NCI-H446 (cell line): ENCODE data around the gene UGT3A2.

Source experiments
- DNase-seq, 2 experiments: peaks; one replicate each; lab custom pipeline; 2025; lab: John Stamatoyannopoulos, UW

The UGT3A2 gene

GRCh38 chr5:36007366-36007765, 59.3 kb downstream of the UGT3A2 start:
- DNase-seq: no peak

GRCh38 chr5:36006163-36006562, 60.5 kb downstream of the UGT3A2 start:
- DNase-seq: no peak

- no peak for DNase-seq
These were observed 65.7 kb downstream of the UGT3A2 start for GRCh38 chr5:36001032-36001431.

- no peak for DNase-seq
These were observed 67.1 kb downstream of the UGT3A2 start for GRCh38 chr5:35999547-35999946.

GRCh38 chr5:35996076-35996475, 70.6 kb downstream of the UGT3A2 start:
- DNase-seq: no peak

- peak in 1 of 2 experiments; percentile 20 for DNase-seq
These were observed 75.6 kb downstream of the UGT3A2 start, which contains the start of gene UGT3A1 for GRCh38 chr5:35990941-35991611. UGT3A1 (minus strand) TSS chr5:35991390; CDS start chr5:35991240, 150 bp downstream.

- no peak for DNase-seq
These were observed 76.2 kb downstream of the UGT3A2 start for GRCh38 chr5:35990520-35990919.

- no peak for DNase-seq
These were observed 78.2 kb downstream of the UGT3A2 start for GRCh38 chr5:35988529-35988928.

GRCh38 chr5:35987776-35988175, 78.9 kb downstream of the UGT3A2 start:
- DNase-seq: no peak
